MCF 10A (cell line): ENCODE measurements around the gene PLA1A. TPM values are rescaled to one million over a fixed set of nuclear protein-coding genes. Genes with fewer than 3 reads are reported as not detected.

Experiments
- BruUV-seq: library from RNA; stranded (reverse); fragments of 400-500 nt; replicated peaks from 2 replicates; lab custom pipeline; 2021; lab: Mats Ljungman, UMichigan
- CTCF ChIA-PET: fragments of 300-600 bp; sonication (Branson Sonifier 250); formaldehyde crosslinking; extraction: SDS; loops from one replicate; lab custom pipeline; 2021; ENCODE audit warnings: antibody characterized with exemption, inconsistent platforms; lab: Yijun Ruan, JAX
- POLR2A ChIA-PET: fragments of 300-600, 350-650 bp; sonication (Branson Sonifier 250); formaldehyde crosslinking; extraction: SDS; loops from one replicate; lab custom pipeline; 2020; ENCODE audit warnings: antibody characterized with exemption, inconsistent platforms; lab: Yijun Ruan, JAX
- DNase-seq: peaks from one replicate; pipeline ENCODE4 v3.0.0-alpha.2; 2018; ENCODE audit not compliant: unreplicated experiment
- H3K27ac Mint-ChIP-seq: one replicate; pipeline ENCODE4 v1.8.0; 2022; ENCODE audit warnings: mild to moderate bottlenecking, low read depth, mixed read lengths; ENCODE audit not compliant: unreplicated experiment
- H3K27me3 Mint-ChIP-seq: one replicate; pipeline ENCODE4 v1.8.0; 2022; ENCODE audit warnings: mixed read lengths; ENCODE audit not compliant: insufficient read depth, unreplicated experiment
- H3K36me3 Mint-ChIP-seq: one replicate; pipeline ENCODE4 v1.8.0; 2022; ENCODE audit warnings: mild to moderate bottlenecking, moderate library complexity, mixed read lengths; ENCODE audit not compliant: insufficient read depth, unreplicated experiment
- H3K4me1 Mint-ChIP-seq: one replicate; pipeline ENCODE4 v1.8.0; 2022; ENCODE audit warnings: mixed read lengths; ENCODE audit not compliant: insufficient read depth, unreplicated experiment
- H3K4me3 Mint-ChIP-seq: one replicate; pipeline ENCODE4 v1.8.0; 2022; ENCODE audit warnings: mild to moderate bottlenecking, moderate library complexity, mixed read lengths; ENCODE audit not compliant: unreplicated experiment
- H3K9me3 Mint-ChIP-seq: one replicate; pipeline ENCODE4 v1.8.0; 2022; ENCODE audit warnings: mixed read lengths; ENCODE audit not compliant: unreplicated experiment
- intact Hi-C: fragments of 100-400 bp; cut with micrococcal nuclease; formaldehyde crosslinking; loops from 2 replicates; pipeline ENCODE4 v1.14.1; 2022
- total RNA-seq: library from RNA; stranded (reverse); gene quantifications from 2 replicates; pipeline ENCODE4 v1.2.3, GENCODE V29; 2022
- TF ChIP-seq, protein P1 (sequence below): fragments of 200-600 bp; IDR thresholded peaks from one replicate; pipeline ENCODE4 v1.8.0; 2022; ENCODE audit warnings: antibody characterized with exemption, mild to moderate bottlenecking; ENCODE audit not compliant: unreplicated experiment

Gene PLA1A
- total RNA-seq, 1 experiment from 2014 or later: not detected

DNA sequence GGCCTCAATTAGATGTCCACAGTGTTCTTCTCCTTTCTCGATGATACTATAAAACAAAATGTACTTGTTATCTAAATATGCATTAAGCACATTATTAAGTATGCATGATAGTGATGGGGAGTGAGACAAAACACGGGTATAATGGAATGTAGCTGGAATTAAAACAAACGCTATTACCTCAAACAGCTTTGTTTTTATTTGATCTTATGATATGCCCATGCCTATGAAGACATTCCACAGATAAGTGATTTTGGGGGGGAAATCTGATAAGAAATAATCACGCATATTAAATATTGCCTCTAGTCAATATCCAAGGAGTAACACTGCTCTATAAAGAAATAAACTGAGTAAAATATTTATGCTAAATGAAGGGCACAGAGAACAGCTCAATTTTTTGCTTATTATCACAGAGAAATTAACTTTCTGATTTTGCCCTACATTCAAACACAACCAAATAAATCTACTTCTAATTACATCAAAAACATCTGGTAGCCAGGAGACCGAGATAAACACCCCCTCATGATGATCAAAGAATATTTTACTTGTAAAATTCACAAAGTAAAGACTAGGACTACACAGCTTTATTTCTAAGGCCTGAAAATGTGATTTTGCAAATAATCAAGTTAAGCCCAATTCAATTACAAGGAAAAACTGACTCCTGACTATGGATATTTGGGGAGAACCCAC is 77.6 kb downstream of the PLA1A start:
- no peaks in the 10 kb centered on the region for H3K9me3 Mint-ChIP-seq
- ChIA-PET POLR2A (interaction anchor here (0.6 to 4.6 kb wide), 8 partner anchors 11 to 893 kb away, joined by 3 to 59 read pairs (median 9); partner anchors contain the start of genes B4GALT4, TIMMDC1 and TMEM39A), CTCF (interaction anchor here (0.5 to 1.1 kb wide), 6 partner anchors 11 to 989 kb away, joined by 3 to 5 read pairs (median 3); no protein-coding TSS in a partner anchor)
- no peaks in the 10 kb centered on the region for H3K27me3 Mint-ChIP-seq
- H3K36me3 Mint-ChIP-seq: peaks cover 48% of the 10 kb centered on the region
- TF ChIP-seq, protein P1, sequence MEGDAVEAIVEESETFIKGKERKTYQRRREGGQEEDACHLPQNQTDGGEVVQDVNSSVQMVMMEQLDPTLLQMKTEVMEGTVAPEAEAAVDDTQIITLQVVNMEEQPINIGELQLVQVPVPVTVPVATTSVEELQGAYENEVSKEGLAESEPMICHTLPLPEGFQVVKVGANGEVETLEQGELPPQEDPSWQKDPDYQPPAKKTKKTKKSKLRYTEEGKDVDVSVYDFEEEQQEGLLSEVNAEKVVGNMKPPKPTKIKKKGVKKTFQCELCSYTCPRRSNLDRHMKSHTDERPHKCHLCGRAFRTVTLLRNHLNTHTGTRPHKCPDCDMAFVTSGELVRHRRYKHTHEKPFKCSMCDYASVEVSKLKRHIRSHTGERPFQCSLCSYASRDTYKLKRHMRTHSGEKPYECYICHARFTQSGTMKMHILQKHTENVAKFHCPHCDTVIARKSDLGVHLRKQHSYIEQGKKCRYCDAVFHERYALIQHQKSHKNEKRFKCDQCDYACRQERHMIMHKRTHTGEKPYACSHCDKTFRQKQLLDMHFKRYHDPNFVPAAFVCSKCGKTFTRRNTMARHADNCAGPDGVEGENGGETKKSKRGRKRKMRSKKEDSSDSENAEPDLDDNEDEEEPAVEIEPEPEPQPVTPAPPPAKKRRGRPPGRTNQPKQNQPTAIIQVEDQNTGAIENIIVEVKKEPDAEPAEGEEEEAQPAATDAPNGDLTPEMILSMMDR: no peak
- H3K27ac Mint-ChIP-seq: peak overlapping the region; percentile 91
- H3K4me3 Mint-ChIP-seq: peak overlapping the region; percentile 79
- BruUV-seq: no TSS peak
- peaks cover 8% of the 10 kb centered on the region for H3K4me1 Mint-ChIP-seq
- intact Hi-C loops: loop anchor here (10.0 kb wide), 2 partner anchors 151 to 181 kb away; partner anchors contain the start of gene TIMMDC1
- no peak for DNase-seq

DNA sequence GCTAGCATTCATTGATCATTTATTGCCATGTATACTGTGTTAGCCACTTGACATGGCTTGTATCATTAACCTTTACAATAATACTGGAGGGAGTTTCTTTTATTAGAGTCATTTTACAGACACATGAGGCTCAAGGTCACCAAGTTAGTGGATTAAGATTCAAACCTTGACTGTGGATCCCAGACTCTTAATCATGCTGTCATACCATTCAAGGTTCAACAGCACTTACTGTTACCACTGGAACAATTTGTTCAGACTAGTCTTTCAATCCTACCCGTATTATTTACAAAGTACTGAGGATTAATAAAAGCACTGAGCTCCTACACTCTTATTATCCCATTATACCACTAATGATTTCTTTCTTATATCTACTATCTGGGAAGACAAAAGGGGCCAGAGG is 78.3 kb downstream of the PLA1A start:
- Mint-ChIP-seq H3K36me3 (peaks cover 46% of the 10 kb centered on the region), H3K27ac (peak overlapping the region; percentile 91), H3K9me3 (no peaks in the 10 kb centered on the region), H3K4me3 (peak overlapping the region; percentile 79), H3K27me3 (no peaks in the 10 kb centered on the region), H3K4me1 (peaks cover 8% of the 10 kb centered on the region)
- BruUV-seq: no TSS peak
- POLR2A ChIA-PET: interaction anchor here (0.6 to 4.6 kb wide), 12 partner anchors 12 to 894 kb away, joined by 3 to 59 read pairs (median 6); partner anchors contain the start of genes B4GALT4, POGLUT1, TIMMDC1 and TMEM39A
- CTCF ChIA-PET: interaction anchor here (0.5 to 1.3 kb wide), 7 partner anchors 14 to 990 kb away, joined by 3 to 4 read pairs (median 3); partner anchors contain the start of gene TIMMDC1
- no peak for DNase-seq
- intact Hi-C loops: loop anchor here (2.0 to 10.0 kb wide), 3 partner anchors 151 to 213 kb away; partner anchors contain the start of genes TIMMDC1 and TMEM39A
- TF ChIP-seq, protein P1: no peak

DNA sequence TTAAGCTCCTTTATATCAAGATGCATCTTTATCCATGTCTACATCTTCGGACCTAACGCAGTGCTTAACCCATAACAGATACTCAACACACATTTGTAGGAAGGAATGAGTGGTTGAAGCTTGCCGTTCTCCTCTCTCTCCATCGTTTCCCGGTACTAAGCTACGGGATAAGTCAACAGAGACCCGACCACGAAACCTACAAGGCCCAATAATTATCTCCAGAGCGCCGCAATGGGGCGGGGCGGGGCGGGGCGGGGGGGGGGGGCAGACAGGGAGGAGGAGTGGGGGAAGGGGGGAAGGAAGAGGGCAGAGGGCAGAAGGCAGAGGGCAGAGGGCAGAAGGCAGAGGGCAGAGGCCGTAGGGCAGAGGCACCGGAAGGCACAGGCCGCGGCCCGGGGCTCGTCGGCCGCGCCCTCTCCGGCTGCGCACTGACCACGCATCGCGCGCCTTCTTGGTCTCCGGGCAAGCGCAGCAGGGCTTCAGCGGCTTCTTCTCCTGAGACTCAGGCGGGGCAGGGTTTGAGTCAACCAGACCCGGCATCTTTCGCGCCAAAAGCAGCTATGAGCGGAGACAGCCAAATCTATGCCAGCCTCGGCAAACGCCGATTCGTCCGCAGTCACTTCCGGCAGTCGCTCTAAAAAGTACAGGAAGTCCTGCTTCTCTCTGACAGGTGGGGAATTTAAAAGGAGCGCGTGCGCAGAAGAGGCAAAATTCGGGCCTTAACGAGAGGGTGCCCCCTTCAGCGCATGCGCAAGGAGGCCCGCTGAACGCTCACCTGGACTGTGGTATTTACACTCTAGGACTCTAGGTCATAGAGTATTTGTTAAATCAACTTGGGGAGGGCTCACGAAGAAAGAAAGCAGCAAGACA is 79.3 kb downstream of the PLA1A start, which contains the start of gene COX17:
Gene COX17 (minus strand): TSS at position 636 of the 870 bp plus-strand sequence. CDS start 96 bp downstream, at position 540.
- intact Hi-C loops: loop anchor here (2.0 to 10.0 kb wide), 3 partner anchors 152 to 214 kb away; partner anchors contain the start of genes TIMMDC1 and TMEM39A
- Mint-ChIP-seq H3K36me3 (peaks cover 41% of the 10 kb centered on the region), H3K4me3 (peak within 1 kb of the TSS; percentile 79), H3K9me3 (no peaks in the 10 kb centered on the region), H3K27me3 (no peaks in the 10 kb centered on the region), H3K27ac (peak within 1 kb of the TSS; percentile 91), H3K4me1 (peaks cover 8% of the 10 kb centered on the region)
- DNase-seq: peak; percentile 98
- BruUV-seq: no TSS peak
- TF ChIP-seq, protein P1: no peak
- POLR2A ChIA-PET: interaction anchor here (0.6 to 4.6 kb wide), 17 partner anchors 13 to 741 kb away, joined by 3 to 59 read pairs (median 5); partner anchors contain the start of genes B4GALT4, POGLUT1, TIMMDC1 and TMEM39A
- CTCF ChIA-PET: interaction anchor here (0.5 to 1.3 kb wide), 9 partner anchors 46 to 739 kb away, joined by 3 to 4 read pairs (median 3); partner anchors contain the start of gene TIMMDC1
